OCI-LY1 (cell line): ENCODE measurements around the gene VTA1.

ENCODE experiments used
- H2AFZ ChIP-seq: fragments of 200-600 bp; sonication (generic), shearing (Covaris generic); 2 replicates; pipeline ENCODE4 v1.6.0; 2014; ENCODE audit warnings: antibody characterized with exemption, mild to moderate bottlenecking, low read length
- H3F3A ChIP-seq: fragments of 200-600 bp; sonication (generic), shearing (Covaris generic); 2 replicates; pipeline ENCODE4 v1.6.0; 2014; ENCODE audit warnings: mild to moderate bottlenecking, antibody characterized with exemption, low read length, moderate library complexity; ENCODE audit not compliant: insufficient read depth
- H3K27ac ChIP-seq: fragments of 200-600 bp; sonication (generic); 2 replicates; pipeline ENCODE4 v1.5.1; 2014; ENCODE audit warnings: low read length, mixed run types, mild to moderate bottlenecking, low read depth; ENCODE audit not compliant: poor library complexity, severe bottlenecking
- H3K27me3 ChIP-seq: fragments of 200-600 bp; sonication (generic); 2 replicates; pipeline ENCODE4 v1.6.0; 2014; ENCODE audit warnings: antibody characterized with exemption, mild to moderate bottlenecking, low read length, moderate library complexity; ENCODE audit not compliant: insufficient read depth
- H3K36me3 ChIP-seq: fragments of 200-600 bp; sonication (generic); 2 replicates; pipeline ENCODE4 v1.6.1; 2014; ENCODE audit warnings: mild to moderate bottlenecking, antibody characterized with exemption, low read length, moderate library complexity, mixed read lengths; ENCODE audit not compliant: insufficient read depth
- H3K4me1 ChIP-seq: fragments of 200-600 bp; sonication (generic); 2 replicates; pipeline ENCODE4 v1.5.1; 2014; ENCODE audit warnings: mild to moderate bottlenecking, low read length, moderate library complexity; ENCODE audit not compliant: insufficient read depth, severe bottlenecking
- H3K4me2 ChIP-seq: fragments of 200-600 bp; sonication (generic), shearing (Covaris generic); 2 replicates; pipeline ENCODE4 v1.6.1; 2014; ENCODE audit warnings: low read length
- H3K4me3 ChIP-seq: fragments of 200-600 bp; sonication (generic); 2 replicates; pipeline ENCODE4 v1.5.1; 2014; ENCODE audit warnings: low read length, low read depth, mild to moderate bottlenecking, mixed read lengths; ENCODE audit not compliant: poor library complexity, severe bottlenecking
- H3K79me2 ChIP-seq: fragments of 200-600 bp; shearing (Covaris generic); 2 replicates; pipeline ENCODE4 v1.6.1; 2016; ENCODE audit warnings: mixed run types, low read length, mixed read lengths; ENCODE audit not compliant: insufficient read depth
- H3K9ac ChIP-seq: fragments of 200-600 bp; sonication (generic), shearing (Covaris generic); 2 replicates; pipeline ENCODE4 v1.6.1; 2014; ENCODE audit warnings: mild to moderate bottlenecking, low read length, mixed read lengths
- H3K9me2 ChIP-seq: fragments of 200-600 bp; sonication (generic), shearing (Covaris generic); 2 replicates; pipeline ENCODE4 v1.6.1; 2014; ENCODE audit warnings: low read depth, mild to moderate bottlenecking, low read length, mixed read lengths
- H3K9me3 ChIP-seq: fragments of 200-600 bp; shearing (Covaris generic); 2 replicates; pipeline ENCODE4 v1.6.1; 2014; ENCODE audit warnings: low read length, mixed read lengths
- H4K20me1 ChIP-seq: fragments of 200-600 bp; sonication (generic), shearing (Covaris generic); 2 replicates; pipeline ENCODE4 v1.6.0; 2016; ENCODE audit warnings: mild to moderate bottlenecking, low read length; ENCODE audit not compliant: insufficient read depth
- EZH2 ChIP-seq: fragments of 200-600 bp; sonication (generic), shearing (Covaris generic); IDR thresholded peaks from 2 replicates; pipeline ENCODE4 v1.8.0; 2017; ENCODE audit warnings: borderline replicate concordance, mixed run types, mild to moderate bottlenecking, antibody characterized with exemption, low read length, moderate library complexity, mixed read lengths
- TF ChIP-seq, protein P1 (sequence below): fragments of 200-600 bp; sonication (generic), shearing (Covaris generic); IDR thresholded peaks from 2 replicates; pipeline ENCODE4 v1.5.1; 2017; ENCODE audit warnings: mild to moderate bottlenecking, antibody characterized with exemption, low read length, moderate library complexity, mixed read lengths

The VTA1 gene

DNA sequence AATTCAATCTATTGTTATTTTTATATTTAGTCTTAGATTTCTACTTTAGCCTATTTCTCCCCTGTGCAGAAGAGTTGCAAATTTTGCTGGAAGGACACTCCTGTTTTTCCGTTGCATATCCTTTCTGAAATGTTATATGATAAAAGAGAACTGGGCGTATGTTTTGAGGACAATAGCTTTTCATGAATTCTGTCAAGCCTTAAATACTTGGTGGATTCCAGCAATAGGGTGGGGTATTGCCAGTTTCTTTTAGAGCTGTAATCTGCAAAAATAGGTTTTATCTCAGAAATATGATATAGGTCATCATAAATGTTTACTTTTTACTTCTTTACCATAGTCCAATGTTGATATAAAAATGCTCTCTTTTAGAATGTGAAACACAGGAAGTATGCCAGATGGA, 42.0 kb downstream of the VTA1 start:
- H3K9me2 ChIP-seq, result no peaks in the 10 kb centered on the region
- H3K79me2 ChIP-seq, result no peaks in the 10 kb centered on the region

DNA sequence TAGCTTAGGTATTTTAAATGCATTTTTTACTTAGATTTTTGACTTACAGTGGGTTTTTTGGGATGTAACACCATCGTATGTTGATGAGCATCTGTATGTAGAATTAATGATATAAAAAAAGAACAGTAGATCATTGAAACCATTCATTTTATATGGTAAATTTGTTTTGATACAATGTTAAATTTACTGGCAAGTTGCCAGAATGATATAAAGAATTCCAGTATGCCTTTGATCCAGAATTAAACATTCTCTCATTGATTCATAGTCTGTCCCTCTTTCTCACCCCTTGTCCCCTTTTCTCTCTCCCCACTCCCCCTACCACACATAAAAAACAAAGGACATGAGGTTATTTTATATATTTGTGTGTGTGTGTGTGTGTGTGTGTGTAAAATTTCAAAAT, 45.3 kb downstream of the VTA1 start:
- H3K27ac ChIP-seq, result no peak overlapping the region
- H3K9ac ChIP-seq, result no peak overlapping the region
- no peak overlapping the region for H3K4me2 ChIP-seq
- no peaks in the 10 kb centered on the region for H3K4me1 ChIP-seq
- H3F3A ChIP-seq, result no peaks in the 10 kb centered on the region
- no peak overlapping the region for H2AFZ ChIP-seq
- H3K9me2 ChIP-seq, result no peaks in the 10 kb centered on the region
- H3K36me3 ChIP-seq, result peaks cover 41% of the 10 kb centered on the region; the same call in 1 of the 2 replicates
- H3K9me3 ChIP-seq, result no peaks in the 10 kb centered on the region
- no peak overlapping the region for H3K4me3 ChIP-seq
- TF ChIP-seq EZH2, result no peak
- TF ChIP-seq, protein P1, sequence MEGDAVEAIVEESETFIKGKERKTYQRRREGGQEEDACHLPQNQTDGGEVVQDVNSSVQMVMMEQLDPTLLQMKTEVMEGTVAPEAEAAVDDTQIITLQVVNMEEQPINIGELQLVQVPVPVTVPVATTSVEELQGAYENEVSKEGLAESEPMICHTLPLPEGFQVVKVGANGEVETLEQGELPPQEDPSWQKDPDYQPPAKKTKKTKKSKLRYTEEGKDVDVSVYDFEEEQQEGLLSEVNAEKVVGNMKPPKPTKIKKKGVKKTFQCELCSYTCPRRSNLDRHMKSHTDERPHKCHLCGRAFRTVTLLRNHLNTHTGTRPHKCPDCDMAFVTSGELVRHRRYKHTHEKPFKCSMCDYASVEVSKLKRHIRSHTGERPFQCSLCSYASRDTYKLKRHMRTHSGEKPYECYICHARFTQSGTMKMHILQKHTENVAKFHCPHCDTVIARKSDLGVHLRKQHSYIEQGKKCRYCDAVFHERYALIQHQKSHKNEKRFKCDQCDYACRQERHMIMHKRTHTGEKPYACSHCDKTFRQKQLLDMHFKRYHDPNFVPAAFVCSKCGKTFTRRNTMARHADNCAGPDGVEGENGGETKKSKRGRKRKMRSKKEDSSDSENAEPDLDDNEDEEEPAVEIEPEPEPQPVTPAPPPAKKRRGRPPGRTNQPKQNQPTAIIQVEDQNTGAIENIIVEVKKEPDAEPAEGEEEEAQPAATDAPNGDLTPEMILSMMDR, result no peak
- peaks cover 5% of the 10 kb centered on the region; the same call in 1 of the 2 replicates for H3K79me2 ChIP-seq
- H4K20me1 ChIP-seq, result no peaks in the 10 kb centered on the region
- no peaks in the 10 kb centered on the region for H3K27me3 ChIP-seq

More for the DNA sequence above, 42.0 kb downstream of the VTA1 start:
- Histone ChIP-seq H3F3A (no peaks in the 10 kb centered on the region), H3K4me1 (no peaks in the 10 kb centered on the region), H3K4me2 (no peak overlapping the region), H3K27me3 (no peaks in the 10 kb centered on the region), H2AFZ (no peak overlapping the region), H3K4me3 (no peak overlapping the region), H3K9ac (no peak overlapping the region), H4K20me1 (no peaks in the 10 kb centered on the region), H3K27ac (no peak overlapping the region), H3K36me3 (peaks cover 18% of the 10 kb centered on the region; the same call in 1 of the 2 replicates), H3K9me3 (no peaks in the 10 kb centered on the region)
- TF ChIP-seq, protein P1, result no peak
- TF ChIP-seq EZH2, result no peak

DNA sequence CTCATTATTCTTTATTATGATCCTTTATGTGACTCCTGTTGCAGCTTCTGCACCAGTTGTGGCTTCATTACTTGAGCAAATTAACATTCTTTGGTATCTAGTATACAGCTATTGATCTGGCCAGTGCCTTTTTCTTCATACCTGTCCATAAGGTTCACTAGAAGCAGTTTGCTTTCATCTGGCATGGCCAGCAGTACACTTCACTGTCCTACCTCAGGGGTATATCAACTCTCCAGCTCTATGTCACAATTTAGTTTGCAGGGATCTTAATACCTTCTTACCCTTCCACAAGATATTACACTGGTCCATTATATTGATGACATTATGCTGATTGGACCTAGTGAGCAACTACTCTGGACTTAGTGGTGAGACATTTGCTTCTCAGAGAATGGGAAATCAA, 46.6 kb downstream of the VTA1 start:
- Histone ChIP-seq H3K27me3 (no peaks in the 10 kb centered on the region), H3K79me2 (peaks cover 5% of the 10 kb centered on the region; the same call in 1 of the 2 replicates), H2AFZ (no peak overlapping the region), H3K36me3 (peaks cover 44% of the 10 kb centered on the region), H3K4me2 (no peak overlapping the region), H3K9me2 (no peaks in the 10 kb centered on the region), H3K27ac (no peak overlapping the region), H4K20me1 (no peaks in the 10 kb centered on the region), H3F3A (no peaks in the 10 kb centered on the region), H3K4me1 (no peaks in the 10 kb centered on the region), H3K9me3 (no peaks in the 10 kb centered on the region), H3K9ac (no peak overlapping the region), H3K4me3 (no peak overlapping the region)
- TF ChIP-seq EZH2, result no peak
- TF ChIP-seq, protein P1, result no peak
